ENCODE data around the gene ABCF3.

The ABCF3 gene

DNA sequence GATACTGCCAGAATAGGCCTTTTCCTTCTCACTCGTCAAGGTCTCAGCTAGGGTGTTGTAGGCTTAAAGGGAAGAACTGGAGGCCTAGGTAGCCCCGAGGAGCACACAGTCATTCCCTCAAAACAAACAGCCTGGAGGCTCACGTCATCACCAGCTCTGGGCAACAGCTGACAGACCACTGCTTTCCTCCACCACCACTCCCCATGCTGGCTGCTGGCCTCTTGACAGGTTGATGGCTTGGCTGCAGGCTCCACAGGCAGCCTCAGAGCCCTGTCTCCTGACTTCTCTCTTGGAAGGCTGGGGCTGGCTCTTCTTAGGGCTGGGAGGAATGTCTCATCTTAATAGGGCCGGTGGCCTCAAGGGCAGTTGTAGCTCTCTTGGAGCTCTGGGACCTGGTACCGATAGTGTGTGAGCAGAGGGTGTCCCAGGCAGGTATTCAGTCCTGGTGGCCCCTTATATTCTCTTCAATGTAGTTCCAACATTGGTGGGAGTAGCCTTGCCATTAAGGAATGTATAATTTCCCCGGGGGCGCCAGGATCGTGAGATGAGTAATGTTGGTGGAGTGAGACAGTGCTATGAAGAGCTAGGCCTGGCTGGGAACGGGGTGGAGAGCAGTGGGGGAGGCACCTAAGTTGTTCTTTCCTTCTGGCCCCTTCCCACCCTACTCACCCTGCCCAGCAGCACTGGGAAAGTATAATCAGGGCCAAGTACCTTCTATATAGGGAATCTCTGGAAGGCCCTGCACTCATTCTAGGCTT, 17.5 kb upstream of the ABCF3 start:
- no peak for DNase-seq

DNA sequence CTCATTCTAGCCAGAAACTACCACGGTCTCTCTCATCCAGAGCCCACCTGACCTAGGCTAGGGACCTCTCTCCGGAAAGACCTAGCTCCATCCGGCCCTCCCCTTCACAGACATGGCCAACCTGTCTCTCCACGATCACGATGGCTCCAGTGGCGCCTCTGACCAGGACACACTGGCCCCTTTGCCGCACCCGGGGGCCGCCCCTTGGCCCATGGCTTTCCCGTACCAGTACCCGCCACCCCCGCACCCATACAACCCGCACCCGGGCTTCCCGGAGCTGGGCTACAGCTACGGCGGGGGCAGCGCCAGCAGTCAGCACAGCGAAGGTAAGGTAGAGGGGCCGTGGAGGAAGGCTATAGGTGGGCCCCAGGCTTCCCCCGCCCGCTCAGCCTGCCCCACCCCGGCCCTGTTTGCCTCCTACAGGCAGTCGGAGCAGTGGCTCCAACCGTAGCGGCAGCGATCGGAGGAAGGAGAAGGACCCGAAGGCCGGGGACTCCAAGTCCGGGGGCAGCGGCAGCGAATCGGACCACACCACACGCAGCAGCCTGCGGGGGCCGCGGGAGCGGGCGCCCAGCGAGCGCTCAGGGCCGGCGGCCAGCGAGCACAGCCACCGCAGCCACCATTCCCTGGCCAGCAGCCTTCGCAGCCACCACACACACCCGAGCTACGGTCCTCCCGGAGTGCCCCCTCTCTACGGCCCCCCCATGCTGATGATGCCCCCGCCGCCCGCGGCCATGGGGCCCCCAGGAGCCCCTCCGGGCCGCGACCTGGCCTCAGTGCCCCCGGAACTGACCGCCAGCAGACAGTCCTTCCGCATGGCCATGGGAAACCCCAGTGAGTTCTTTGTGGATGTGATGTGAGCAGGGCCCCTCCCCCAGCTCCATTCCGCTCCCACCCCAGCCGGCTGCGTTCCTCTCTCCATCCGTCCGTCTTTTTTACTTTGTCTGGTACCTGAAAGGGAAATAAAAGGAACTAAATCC, 15.8 kb upstream of the ABCF3 start:
- DNase-seq: no peak

DNA sequence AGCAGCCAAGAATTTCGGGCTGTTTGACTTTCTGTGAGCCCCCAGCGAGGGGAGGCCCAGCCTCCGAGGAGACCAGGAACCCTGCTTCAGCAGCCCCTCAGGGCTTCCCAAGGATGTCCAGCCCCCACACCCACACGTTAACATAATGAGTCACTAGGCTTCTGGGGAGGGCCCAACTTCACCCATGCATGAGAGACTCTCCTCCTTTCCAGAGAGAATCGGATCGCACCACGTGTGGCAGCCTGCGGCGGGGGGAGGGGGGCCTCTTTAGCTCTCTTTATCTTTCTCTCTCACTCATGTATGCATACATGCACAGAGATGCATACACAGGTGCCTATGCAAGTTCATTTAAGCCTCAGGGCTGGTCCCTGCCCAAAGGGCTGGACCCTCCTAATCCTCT, 14.4 kb upstream of the ABCF3 start:
- DNase-seq: no peak

DNA sequence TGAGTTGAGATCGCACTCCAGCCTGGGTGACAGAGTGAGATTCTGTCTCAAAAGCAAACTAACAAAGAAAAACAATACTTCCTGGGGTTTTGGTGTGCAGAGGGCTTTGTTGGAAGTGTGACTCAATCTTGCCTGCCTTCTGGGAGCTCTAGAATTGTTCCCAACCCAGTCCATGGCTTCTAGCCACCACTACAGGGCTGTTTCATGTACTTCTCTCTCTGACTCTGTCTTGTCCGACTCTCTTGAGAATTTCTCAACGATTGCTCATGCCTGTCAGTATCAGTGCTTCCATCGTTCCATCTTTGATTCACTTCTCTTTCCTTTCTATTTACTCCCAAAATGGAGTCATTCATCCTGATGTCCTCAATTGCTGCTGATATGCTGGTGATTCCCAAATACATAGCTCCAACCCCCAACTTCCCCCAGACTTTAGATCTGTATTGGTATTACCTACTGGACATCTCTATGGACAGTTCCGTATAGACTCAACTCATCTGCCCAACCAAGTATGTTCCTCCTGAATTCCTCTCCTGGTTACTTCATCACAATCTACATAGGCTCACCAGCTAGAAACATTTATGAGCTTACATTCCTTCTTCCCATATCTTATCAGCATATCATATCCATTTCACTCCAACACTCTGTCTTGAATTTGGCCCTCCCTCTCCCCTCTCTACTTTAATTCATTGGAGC, 13.2 kb upstream of the ABCF3 start:
- DNase-seq: no peak

DNA sequence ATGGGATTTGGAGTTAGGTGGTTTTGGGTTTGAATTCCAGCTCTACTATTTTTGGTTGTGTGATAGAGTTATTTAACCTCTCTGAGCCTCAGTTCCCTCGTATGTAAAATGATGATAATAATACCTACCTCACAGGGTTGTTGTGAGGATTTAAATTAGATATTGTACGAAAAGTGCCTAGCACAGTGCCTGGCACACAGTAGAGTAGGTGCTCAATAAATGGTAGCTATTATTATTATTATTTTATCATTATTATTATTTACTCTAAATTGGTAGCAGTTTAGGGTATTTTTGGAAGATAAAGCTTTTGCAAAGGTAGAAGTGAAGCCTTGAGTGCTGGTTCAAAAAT, 12.7 kb upstream of the ABCF3 start:
- no peak for DNase-seq

DNA sequence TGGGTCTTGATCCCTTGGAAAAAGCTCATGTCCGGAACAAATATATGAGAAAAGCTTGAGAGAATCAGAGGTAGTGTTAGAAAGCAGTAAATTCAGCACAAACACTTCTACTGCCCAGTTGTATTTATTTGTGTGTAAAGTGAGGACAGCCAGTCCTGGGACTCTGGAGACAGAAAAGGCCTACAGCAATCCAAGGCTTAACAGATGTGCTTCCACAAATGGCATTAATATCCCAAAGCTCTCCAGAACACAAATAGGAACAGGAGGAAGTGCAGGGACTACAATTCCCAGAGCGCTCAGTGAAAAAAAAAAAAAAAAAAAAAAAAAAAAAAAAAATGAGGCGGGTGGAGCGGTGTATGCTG, 11.7 kb upstream of the ABCF3 start:
- no peak for DNase-seq

DNA sequence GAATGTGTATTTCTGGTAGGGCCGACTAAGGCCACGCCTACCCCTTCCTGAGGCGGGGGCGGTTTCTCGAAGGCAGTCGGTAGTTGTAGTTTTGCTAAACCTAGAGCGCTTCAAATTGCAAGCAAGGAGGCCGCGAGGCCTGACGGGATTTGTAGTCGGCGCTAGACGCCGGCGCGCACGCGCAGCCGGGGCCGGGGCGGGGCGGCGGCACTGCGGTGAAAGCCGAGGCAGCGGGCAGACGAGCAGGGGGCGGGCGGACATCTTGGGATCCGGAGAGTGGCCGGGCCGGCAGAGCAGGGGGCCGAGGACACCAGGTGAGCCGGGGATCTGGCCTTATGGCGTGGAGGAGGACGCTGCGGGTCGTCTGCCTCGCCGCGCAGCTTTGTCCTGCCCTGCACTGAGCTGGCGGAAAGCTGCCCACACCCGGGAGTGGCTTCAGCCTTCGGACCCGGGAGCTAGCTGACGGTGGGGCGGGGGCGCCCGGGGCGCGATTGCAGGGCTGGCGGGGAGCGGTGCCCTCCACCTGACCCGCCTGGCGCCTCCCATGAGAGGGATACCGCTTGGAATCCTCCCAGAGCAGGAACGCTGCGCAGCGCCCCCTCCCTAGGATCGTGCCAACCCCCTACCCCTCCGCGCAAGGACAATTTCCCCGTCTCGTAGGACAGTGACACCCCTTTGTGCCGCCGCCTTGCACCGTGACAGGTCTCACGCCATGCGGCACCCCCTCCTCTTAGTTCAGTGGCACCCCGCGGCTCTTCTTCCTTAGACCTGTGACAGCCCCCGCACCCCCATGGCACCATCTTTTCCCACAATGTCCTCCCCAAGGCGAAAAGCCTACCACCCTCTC, 11.1 kb upstream of the ABCF3 start, which contains the start of gene AP2M1:
AP2M1 (plus strand) TSS at position 210 of the 847 bp plus-strand sequence. CDS start 2,139 bp downstream, outside the sequence.
- DNase-seq: peak; percentile 100

DNA sequence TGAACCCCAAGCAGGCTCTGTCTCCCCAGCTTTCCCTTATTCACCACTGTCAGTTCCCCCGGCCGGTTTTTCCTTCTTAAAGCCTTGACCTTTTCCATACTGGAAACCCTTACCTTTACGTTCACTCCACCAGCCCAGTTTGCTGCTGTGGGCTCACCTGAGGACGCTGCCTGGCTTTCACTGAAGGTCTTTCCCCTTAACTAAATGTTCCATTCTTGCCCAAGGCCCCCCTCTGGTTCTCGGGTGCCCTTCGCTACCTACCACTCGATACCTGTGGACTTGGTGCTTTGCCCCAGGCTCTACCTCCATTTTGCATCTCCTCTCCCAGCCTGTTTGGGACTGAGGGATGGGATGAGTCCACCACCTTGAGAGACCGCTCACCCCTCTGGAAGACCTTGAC, 10.5 kb upstream of the ABCF3 start:
- no peak for DNase-seq

DNA sequence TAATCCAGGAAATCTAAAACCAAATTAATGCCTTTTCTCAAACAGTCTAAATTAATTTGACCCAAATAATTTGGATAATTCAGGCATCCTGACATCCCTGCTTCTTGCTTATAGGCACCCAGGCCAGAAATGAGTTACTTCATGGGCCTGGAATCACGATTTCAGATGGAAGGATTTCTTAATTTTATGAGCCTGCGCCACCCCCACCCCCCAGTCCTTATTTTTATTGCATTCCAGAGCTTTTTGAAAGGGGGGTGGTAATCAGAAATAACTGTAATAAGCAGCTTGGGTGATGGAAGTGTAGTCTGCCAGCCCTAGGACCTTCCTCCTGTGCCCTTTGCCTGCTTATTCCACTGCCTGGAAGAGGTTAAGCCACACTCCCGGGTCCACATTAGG, 10.0 kb upstream of the ABCF3 start:
- no peak for DNase-seq

DNA sequence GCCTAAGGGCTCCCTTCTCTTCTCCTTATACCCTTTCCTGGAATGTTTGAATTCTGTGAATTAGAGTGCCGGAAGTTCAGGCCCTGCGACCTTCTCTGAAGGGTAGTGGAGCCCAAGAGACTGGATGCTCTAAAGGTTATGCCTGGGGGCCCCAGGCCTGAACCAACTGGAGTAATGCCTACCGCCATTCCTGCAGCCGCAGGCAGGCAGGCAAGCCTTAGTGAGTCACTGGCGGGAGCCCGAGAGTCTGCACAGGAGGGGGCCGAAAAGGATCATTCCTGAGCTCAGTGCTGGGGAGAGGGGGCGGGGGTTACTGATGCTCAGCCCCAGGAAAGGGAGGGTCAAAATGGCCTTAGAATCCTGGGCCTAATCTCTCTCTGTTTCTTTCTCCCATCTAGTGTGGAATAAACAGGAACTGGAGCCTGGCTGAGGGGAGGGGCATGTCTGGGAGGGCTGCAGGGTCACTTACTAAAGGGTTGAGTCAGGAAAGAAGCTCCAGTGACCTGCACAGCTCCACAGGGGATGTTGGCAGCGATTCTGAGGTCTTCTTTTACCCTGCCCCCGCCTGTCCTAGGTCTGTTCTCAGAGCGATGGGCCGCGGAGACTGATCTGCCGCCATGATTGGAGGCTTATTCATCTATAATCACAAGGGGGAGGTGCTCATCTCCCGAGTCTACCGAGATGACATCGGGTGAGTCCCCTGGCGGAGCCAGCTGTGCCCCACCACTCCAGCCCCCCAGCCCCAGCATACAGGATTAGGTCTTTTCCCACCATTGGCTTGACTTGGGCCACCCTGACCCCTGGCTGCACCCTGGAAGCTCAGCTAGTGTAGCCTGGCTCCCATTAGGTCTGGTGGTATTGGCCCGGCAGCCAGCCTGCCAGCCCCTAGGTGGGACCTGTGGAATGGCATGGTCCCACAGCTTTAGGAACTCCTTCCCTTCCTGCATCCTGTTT, 9.3 kb upstream of the ABCF3 start:
- DNase-seq: peak; percentile 81

DNA sequence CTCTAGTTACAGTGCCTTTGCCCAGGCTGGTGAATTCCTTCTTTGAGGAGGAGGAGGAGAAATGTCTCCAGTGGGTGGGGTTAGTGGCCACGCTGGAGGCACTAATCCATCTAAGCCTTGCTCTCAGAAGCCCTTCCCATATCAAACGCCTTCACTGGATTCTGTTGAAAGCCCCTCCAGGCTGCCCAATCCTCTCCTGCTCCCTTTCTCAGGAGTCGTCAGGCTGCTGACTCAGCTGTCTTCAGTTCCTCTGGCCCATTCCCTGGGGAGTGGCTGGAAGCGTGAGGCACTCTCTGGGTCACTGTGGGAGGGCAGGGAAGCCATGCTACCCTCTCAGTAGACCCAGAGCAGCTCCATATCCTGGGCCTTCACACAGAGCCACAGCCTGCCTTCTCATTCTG, 8.7 kb upstream of the ABCF3 start:
- peak; percentile 33 for DNase-seq

DNA sequence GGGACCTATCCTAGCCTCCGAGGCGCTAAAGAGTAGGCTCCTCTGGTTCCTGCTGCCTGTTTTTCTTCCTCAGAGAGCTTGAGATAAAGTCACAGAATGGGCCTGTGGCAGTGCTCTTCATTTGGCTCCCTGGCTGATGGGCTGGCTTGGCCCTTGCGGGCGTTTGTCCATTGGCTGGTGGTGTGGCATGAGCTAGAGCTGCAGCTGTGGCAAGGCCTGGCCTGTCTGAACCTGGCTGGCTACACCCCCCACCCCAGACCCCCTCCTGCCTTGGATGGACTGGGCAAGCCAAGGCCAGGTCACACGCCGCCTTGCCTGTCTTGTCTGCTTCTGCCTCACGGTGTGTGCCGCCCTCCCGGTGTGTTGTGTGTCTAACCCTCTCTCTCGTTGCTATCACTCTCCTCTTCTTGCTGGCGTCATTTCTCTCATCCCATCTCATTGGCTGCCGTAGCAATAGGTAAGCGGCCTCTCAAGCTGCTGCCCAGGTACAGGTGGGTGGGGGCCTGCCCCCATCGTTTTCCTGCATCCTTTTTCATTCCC, 8.2 kb upstream of the ABCF3 start:
- DNase-seq: no peak

DNA sequence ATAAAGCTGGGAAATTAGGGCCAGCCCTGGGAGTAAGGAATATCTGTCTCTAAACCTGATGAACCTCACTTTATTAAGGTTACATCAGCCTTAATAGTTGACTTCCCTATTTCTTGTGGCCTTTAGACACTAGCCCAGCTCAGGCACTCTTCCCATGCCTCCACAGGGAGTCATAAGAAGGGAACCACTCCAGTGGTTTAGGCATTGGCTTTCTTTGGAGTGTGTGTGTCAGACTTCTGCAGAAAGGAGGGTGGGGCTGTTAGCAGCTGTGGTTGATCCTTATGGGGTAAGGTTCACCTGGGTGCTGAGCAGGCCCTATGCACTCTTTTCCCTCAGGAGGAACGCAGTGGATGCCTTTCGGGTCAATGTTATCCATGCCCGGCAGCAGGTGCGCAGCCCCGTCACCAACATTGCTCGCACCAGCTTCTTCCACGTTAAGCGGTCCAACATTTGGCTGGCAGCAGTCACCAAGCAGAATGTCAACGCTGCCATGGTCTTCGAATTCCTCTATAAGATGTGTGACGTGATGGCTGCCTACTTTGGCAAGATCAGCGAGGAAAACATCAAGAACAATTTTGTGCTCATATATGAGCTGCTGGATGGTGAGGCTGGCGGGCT, 7.4 kb upstream of the ABCF3 start:
- DNase-seq: peak; percentile 54

DNA sequence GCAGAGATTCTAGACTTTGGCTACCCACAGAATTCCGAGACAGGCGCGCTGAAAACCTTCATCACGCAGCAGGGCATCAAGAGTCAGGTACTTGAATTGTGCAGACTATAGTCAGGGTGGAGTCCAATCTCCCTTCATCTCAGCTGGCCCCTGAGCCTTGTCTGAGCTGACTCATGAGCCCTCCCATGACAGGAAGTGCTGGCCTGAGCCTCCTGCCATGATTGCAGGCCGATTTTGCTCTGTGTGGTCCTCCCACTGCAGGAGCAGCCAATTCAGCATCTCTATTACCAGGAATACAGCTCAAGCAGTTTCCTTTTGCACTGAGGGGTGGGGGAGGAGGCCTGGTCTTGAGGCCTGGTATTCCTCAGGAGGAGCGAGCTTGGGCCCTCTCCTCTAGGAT, 5.8 kb upstream of the ABCF3 start:
- peak; percentile 47 for DNase-seq

DNA sequence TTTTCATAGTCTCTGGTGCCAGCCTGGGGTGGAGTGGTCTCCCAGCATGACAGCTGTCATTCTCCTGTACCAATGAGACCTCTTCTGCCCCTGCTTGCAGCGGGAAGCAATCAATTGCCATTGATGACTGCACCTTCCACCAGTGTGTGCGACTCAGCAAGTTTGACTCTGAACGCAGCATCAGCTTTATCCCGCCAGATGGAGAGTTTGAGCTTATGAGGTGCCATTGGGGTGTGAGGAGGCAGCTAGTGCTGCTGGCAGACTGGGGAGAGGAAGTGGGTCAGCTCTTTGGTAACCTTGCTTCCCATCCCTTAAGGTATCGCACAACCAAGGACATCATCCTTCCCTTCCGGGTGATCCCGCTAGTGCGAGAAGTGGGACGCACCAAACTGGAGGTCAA, 4.4 kb upstream of the ABCF3 start:
- no peak for DNase-seq

DNA sequence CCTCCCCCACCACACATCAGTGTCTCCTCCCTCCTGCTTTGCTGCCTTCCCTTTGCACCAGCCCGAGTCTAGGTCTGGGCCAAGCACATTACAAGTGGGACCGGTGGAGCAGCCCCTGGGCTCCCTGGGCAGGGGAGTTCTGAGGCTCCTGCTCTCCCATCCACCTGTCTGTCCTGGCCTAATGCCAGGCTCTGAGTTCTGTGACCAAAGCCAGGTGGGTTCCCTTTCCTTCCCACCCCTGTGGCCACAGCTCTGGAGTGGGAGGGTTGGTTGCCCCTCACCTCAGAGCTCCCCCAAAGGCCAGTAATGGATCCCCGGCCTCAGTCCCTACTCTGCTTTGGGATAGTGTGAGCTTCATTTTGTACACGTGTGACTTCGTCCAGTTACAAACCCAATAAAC, 2.3 kb upstream of the ABCF3 start:
- DNase-seq: no peak

DNA sequence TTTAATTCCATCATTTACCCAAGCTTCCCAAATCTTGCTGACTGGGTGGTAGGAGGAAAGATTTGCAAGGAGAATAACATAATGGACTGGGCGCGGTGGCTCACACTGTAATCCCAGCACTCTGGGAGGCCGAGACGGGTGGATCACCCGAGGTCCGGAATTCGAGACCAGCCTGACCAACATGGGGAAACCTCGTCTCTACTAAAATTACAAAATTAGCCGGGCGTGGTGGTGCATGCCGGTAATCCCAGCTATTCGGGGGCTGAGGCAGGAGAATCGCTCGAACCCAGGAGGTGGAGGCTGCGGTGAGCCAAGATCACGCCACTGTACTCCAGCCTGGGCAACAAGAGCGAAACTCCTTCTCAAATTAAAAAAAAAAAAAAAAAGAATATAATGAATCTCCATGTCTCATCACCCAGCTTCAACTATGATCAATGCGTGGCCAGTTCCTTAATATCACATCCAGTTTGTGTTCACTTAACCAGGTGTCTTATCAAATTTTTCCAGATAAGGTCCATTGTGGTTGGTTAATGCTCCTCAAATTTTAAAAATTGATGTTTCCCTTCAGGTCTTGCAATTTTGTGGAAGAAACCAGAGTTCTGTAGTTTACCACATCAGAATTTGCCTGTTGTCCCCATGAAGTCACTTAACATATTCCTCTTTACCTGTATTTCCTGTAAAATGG, 1.3 kb upstream of the ABCF3 start:
- no peak for DNase-seq

DNA sequence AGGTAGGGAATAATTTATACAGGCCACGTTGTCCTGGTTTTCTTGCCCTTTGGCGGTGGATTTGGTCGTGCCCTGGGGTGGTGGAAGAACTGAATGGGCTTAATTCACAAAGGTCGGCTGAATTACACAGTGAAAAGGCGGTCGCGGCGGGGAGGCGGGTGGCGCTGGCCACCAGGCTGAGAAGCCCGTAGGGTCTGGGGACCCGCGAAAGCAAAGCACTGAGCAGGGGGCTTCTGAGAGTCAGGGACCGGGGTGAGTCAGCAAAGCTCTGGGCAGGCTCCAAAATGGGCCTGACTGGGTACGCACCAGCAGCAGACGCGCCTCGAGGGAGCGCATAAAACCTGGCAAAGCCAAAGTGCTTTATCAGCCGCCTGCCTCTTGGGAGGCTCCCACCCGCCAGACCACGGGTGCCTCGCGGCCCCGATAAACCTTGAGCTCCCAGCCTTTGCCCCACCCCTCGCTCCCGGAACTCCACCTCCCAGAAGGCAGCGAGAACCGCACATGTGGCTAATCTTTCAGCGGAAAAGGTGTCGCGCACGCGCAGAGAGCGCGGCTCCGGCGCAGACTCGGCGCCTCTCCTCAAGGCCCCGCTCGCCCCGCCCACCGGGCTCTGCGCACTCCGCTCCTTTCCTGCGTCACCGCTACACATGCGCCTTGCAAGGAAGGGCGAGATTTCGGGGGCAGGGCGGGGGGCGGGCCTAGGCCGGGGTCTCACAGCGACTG, 377 bp upstream of the ABCF3 start:
- DNase-seq: peak; percentile 100

DNA sequence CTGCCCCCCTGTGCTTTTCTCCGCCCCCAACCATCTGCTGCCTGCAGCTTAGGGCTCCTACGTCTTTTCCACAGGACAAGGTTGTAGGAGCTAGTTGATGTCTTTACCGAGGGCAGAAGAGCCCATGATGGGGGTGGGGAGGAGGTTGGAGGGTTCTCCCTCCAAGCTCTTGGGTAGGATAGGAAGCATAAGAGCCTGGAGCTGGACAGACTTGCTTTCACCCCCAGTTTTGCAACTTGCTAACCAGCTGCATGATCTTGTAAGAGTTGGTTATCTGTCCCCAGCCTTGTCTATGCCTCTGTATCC, 856 bp downstream of the ABCF3 start:
- DNase-seq: no peak

DNA sequence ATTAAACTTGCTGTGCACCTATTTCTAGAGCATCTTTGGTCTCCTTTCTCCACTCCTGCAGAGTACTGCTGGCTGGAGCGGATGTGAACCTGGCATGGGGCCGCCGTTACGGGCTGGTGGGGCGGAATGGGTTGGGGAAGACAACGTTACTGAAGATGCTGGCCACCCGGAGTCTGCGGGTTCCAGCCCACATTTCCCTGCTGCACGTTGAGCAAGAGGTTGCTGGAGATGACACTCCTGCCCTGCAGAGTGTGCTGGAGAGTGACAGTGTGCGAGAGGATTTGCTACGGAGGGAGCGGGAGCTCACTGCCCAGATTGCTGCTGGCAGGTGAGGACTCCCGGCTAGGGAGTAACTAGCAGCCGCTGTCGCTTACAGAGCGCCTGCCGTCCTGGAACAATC, 2.1 kb downstream of the ABCF3 start:
- DNase-seq: no peak
